NCI-H748 (cell line): Measurements from ENCODE around the gene EGFLAM.

ENCODE experiments used
- DNase-seq: peaks from one replicate; lab custom pipeline; 2025; ENCODE audit not compliant: unreplicated experiment; lab: John Stamatoyannopoulos, UW

Gene EGFLAM

DNA sequence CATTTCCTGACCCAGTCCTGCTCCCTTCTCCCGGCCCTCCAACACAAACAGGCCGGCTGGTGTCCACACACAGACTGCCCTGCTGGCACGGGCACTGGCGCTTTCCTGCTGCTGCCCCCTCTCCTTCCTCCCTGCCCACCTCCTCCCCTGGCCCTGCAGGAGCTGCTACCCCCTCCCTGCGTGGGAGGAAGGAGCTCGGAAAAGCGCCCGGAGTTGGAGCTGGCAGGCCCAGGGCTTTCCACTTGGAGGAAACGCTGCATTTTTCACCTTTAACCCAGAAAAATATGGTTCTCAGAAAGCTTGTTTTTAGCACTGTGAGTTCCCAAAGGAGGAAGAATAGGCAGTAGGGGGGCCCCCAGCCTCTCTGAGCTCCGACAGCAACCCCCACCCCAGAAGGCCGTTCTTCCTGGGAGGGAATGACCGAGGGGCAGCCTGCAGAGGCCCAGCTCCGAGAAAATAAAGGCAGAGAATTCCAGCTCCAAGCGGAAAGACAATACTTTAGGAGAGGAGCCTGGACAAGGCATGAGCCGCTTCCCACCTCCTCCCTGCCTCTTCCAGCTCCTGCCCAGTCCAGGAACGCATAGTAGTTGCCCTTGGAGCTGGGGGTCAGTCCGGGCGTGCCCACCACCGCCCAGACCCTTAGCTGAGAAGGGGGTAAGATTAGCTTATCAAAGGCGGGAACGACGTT lies 209.1 kb downstream of the EGFLAM start:
- no peak for DNase-seq

GRCh38 chr5:38468202-38468673 lies 209.9 kb downstream of the EGFLAM start:
- DNase-seq: no peak

DNA sequence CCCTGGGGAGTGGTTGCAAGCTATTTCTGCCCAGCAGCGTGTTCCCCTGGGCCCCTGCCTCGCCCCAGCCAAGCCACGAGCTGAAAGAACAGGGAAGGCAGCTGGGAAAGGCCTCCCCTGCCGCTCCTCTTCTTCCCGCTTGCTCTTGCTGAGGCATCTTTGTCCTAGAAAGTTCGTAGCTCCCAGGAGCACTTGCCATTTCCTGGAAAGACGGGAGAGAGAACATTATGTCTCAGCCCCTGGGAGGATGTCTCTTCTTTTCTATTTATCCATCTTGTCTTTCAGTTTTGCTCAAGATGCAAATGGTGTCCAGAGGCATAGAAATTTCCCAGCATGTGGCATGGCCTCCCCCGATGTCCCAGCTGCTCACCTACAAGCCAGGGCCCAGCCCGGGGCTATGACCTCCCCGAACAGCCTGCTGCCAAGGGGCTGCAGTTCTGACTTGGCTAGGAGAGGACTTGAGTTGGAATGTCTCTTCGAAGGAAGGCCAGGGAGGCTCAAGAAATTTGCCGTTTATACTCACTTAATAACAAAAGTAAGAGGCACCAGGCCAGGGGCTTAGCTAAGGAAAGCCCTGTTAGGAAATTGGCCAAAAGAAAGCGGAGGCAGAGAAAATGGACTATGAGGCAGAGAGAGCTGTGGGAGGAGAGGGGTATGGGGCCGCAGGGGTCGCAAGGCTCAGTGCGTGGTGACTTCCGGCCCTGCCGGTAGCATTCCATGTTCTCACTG lies 210.8 kb downstream of the EGFLAM start:
- DNase-seq: no peak

DNA sequence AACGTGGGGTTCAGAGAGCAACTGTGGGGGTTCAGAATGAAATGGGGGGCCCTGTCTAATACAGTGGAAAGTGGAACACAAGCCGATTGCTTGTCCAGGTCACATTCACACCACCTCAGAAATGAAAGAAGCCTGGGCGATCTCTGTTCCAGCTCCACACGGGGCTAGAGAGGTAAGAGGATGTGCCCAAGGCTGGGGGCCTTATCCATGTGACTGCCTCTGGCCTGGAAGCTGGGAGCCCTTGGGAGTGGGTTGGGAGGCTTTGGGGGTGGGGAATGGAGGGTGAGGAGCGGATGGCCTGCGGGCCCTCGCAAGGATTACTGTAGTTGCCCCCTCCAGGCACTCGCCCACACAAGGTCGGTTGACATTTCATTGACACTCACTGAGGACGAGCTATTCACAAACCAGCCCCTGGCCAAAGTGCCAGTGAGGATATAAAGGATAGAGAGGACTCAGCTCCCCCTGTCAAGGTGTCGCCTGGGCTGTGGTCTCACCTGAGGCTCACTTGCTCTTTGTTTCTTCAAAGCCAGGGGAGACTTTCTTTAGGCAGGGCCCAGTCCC lies 211.4 kb downstream of the EGFLAM start:
- DNase-seq: no peak

- no peak for DNase-seq
Observed at GRCh38 chr5:38471709-38472108, 213.3 kb downstream of the EGFLAM start.

GRCh38 chr5:38472541-38472940 lies 214.2 kb downstream of the EGFLAM start:
- no peak for DNase-seq

GRCh38 chr5:38473008-38473407 lies 214.6 kb downstream of the EGFLAM start:
- DNase-seq: peak; percentile 93

DNA sequence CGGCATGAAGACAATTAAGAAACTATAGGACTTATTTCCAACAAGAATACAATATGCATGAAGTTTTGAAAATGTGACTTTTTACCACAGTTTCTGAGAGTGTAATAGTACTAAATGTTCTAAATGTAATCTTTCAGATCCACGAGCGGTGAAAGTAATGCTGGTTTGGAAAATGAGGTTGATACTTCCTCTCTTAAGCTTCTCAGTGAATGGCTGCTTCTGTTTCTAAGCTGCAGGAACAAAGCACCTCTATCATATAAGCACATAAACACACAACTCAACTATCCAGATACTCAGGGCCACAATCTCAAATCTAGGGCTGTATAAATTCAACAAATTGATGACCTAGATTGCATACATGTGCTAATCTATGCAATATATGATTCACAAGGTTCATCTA lies 219.8 kb downstream of the EGFLAM start:
- DNase-seq: no peak

DNA sequence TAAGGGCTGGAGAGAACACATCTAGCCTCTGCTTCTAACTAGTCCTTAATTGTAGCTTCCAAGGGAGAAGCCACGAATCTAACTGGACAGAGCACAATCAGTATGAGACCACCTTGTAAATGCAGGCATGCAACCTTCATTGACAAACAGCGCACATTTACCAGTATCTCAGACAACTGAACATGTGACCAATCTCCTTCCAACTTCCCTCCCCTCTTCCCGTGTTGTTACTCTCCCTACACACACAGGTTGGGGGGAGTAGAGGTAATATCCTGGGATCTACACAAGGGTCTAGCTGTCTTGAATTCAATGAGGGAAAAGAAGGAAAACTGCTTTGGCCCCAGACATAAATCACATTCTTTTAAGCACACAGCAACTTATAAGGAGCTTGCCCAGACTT lies 220.5 kb downstream of the EGFLAM start:
- no peak for DNase-seq

GRCh38 chr5:38479315-38479904 lies 221.1 kb downstream of the EGFLAM start:
- DNase-seq: peak; percentile 34

DNA sequence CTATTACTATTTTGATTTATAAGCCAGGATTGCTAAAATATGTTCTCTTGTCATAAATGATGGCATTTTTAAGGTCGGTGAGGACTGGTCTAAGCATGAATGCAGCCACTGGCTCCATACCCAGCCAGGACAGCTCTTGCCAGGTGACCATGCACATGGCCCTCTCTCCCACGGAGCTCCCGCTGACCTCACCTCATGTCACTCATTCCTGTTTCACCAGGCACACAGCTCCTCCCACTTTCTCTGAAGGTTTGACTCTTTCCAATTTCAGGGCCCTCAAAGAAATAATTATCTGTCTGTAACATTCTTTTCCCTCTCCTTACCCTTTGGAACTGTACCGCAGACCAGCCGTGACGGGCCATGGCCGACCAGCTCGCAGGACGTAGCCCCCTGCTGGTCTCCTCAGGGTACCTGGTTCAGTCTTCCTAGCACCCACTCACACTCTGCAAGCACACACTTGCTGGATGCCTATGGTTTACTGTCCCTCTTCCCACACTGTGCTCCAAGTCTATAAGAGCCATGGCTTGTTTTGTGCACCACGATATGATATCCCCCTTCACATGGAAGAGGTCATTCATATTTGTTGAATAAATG lies 225.5 kb downstream of the EGFLAM start:
- DNase-seq: no peak

GRCh38 chr5:38494175-38494574 lies 235.8 kb downstream of the EGFLAM start:
- no peak for DNase-seq

DNA sequence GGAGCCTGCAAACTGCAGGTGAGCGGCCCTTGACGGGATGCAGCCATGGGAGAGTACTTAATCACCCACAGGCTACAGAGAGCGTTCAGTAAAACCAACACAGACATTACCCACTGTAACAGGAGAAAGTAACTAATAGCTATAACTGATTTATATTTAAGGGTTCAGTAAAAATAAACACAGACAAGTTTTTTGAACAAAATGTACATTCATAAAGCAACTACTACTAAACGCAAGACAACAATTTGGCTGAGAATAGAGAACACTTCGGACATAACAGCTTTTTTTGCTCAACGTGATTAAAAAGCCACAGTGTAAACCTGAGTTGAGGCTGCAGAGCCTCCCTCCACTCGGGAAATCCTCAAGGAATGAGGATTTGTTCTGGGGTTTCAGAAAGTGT lies 236.4 kb downstream of the EGFLAM start:
- no peak for DNase-seq

GRCh38 chr5:38497946-38498345 lies 239.6 kb downstream of the EGFLAM start:
- peak; percentile 46 for DNase-seq

- peak; percentile 58 for DNase-seq
Observed at GRCh38 chr5:38500573-38501260, 242.4 kb downstream of the EGFLAM start.

- DNase-seq: no peak
Observed at GRCh38 chr5:38506302-38506701, 247.9 kb downstream of the EGFLAM start.

DNA sequence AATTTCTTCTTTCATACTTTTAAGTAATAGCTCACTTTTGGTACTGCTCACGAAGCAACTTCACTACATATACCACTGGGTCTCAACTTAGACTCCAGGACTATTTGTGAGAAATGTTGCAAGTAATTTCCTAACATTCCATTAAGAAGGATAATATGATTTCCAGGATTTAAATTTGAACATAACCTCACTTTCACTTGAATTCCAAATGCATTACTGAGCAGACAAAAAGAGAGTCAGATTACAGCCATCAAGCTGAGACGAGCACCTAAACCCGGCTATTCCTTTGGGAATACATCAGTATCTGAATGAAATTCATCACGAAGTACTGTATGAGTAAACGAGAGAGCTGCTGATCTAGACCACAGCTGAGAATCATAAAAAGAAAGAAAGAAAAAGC lies 250.8 kb downstream of the EGFLAM start:
- no peak for DNase-seq
